Astrocyte (in vitro differentiated cells and primary cell): Measurements from ENCODE around the gene INKA1. TPM values are rescaled to one million over a fixed set of nuclear protein-coding genes. Genes with fewer than 3 reads are reported as not detected.
A peak's percentile ranks its signal among the peaks of the same experiment; 100 is the strongest.

ENCODE experiments used
- DNase-seq: peaks from one replicate; pipeline ENCODE4 v3.0.0-alpha.2; 2010; ENCODE audit warnings: low read depth
- FAIRE-seq: peaks from 2 replicates; lab custom pipeline; 2011; peaks lifted over from hg19 to GRCh38; lab: Jason Lieb, UNC
- H2AFZ ChIP-seq: 2 replicates; pipeline ENCODE4 v1.6.0; 2012; ENCODE audit warnings: low read depth, low read length, inconsistent platforms
- H3K27ac ChIP-seq: 2 replicates; pipeline ENCODE4 v1.5.1; 2011; ENCODE audit warnings: low read depth, low read length, inconsistent platforms
- H3K27me3 ChIP-seq: 2 replicates; pipeline ENCODE4 v1.6.0; 2011; ENCODE audit warnings: low read length, inconsistent platforms; ENCODE audit not compliant: insufficient read depth
- H3K36me3 ChIP-seq: 2 replicates; pipeline ENCODE4 v1.5.1; 2011; ENCODE audit warnings: low read length, inconsistent platforms; ENCODE audit not compliant: insufficient read depth
- H3K4me1 ChIP-seq: 2 replicates; pipeline ENCODE4 v1.5.1; 2011; ENCODE audit warnings: low read length, inconsistent platforms; ENCODE audit not compliant: insufficient read depth
- H3K4me2 ChIP-seq: 2 replicates; pipeline ENCODE4 v1.6.0; 2012; ENCODE audit warnings: low read length, inconsistent platforms
- H3K4me3 ChIP-seq: 2 replicates; pipeline ENCODE4 v1.5.1; 2011; ENCODE audit warnings: low read depth, mild to moderate bottlenecking, low read length, inconsistent platforms; ENCODE audit not compliant: insufficient read depth
- H3K79me2 ChIP-seq: 2 replicates; pipeline ENCODE4 v1.6.0; 2012; ENCODE audit warnings: mild to moderate bottlenecking, low read length, inconsistent platforms; ENCODE audit not compliant: insufficient read depth
- H3K9ac ChIP-seq: 2 replicates; pipeline ENCODE4 v1.6.0; 2012; ENCODE audit warnings: mild to moderate bottlenecking, low read length, inconsistent platforms
- H3K9me3 ChIP-seq: 2 replicates; pipeline ENCODE4 v1.5.1; 2012; ENCODE audit warnings: low read depth, mild to moderate bottlenecking, low read length, inconsistent platforms; ENCODE audit not compliant: insufficient read depth
- H4K20me1 ChIP-seq: 2 replicates; pipeline ENCODE4 v1.6.0; 2012; ENCODE audit warnings: low read length, inconsistent platforms; ENCODE audit not compliant: insufficient read depth
- H3K27ac Mint-ChIP-seq: one replicate; pipeline ENCODE4 v1.8.0; 2021; ENCODE audit warnings: mild to moderate bottlenecking, mixed read lengths; ENCODE audit not compliant: unreplicated experiment
- H3K27me3 Mint-ChIP-seq: one replicate; pipeline ENCODE4 v1.8.0; 2021; ENCODE audit warnings: low read depth, mixed read lengths; ENCODE audit not compliant: unreplicated experiment
- H3K36me3 Mint-ChIP-seq: one replicate; pipeline ENCODE4 v1.8.0; 2021; ENCODE audit warnings: low read depth, mixed read lengths; ENCODE audit not compliant: unreplicated experiment
- H3K4me1 Mint-ChIP-seq: one replicate; pipeline ENCODE4 v1.8.0; 2021; ENCODE audit warnings: low read depth, mixed read lengths; ENCODE audit not compliant: unreplicated experiment
- H3K4me3 Mint-ChIP-seq: one replicate; pipeline ENCODE4 v1.8.0; 2021; ENCODE audit warnings: mild to moderate bottlenecking, moderate library complexity, mixed read lengths; ENCODE audit not compliant: unreplicated experiment
- H3K9me3 Mint-ChIP-seq: one replicate; pipeline ENCODE4 v1.8.0; 2021; ENCODE audit warnings: mild to moderate bottlenecking, mixed read lengths; ENCODE audit not compliant: unreplicated experiment
- EZH2 ChIP-seq: IDR thresholded peaks from 2 replicates; pipeline ENCODE4 v1.6.1; 2012; ENCODE audit warnings: mild to moderate bottlenecking, low read length, inconsistent platforms; ENCODE audit not compliant: insufficient read depth
- total RNA-seq: library from RNA; stranded (reverse); gene quantifications from 2 replicates; pipeline ENCODE4 v1.2.1, GENCODE V29; 2021
- TF ChIP-seq, protein P1 (sequence below): IDR thresholded peaks from 2 replicates; pipeline ENCODE4 v1.5.1; 2011; ENCODE audit warnings: low read depth, mild to moderate bottlenecking, inconsistent platforms, low read length, moderate library complexity; ENCODE audit not compliant: insufficient read depth

The INKA1 gene
- total RNA-seq, 1 donor from 2014 or later: 2.7 TPM

DNA sequence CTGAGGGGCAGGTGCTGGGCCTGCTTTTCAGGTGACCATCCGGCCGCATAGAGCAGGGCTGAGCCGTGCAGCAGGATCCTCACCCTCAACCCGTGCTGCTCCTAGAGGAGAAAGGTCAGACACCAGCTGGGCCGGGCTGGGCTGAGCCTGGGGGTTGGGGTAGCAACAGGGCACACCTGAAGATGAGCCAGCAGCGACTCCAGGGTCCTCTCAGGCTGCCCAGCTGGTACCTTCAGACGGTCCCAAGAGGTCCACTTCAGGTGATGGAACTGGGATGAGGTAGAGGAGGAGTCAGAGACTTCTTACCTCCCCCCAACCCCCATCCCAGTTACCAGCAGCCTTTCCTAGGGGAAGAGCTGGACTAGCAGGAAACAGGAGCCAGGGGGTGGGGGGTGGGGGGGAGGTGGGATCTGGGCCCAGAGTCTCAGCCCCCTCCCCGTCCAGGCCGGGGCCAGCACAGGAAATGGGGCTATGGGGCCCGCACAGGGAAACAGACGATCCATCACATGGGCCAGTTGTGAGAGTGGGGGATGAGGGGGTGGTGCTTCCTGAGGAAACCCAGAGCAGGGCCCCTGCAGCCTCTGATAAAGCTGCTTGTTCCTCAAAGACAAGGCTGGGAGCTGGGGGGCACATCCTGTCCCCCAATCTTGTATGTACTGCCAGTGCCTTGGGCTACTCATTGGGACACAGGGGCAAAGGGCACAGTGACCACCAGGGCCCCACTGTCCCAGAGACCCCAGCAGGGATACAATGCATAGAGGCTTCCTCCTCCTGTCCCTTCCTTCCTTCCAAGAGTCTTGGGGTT, 3.0 kb downstream of the INKA1 start:
- Mint-ChIP-seq H3K27ac (no peak overlapping the region), H3K36me3 (peaks cover 5% of the 10 kb centered on the region), H3K4me1 (peaks cover 22% of the 10 kb centered on the region), H3K27me3 (peaks cover 23% of the 10 kb centered on the region), H3K4me3 (no peak overlapping the region), H3K9me3 (peaks cover 2% of the 10 kb centered on the region)
- Histone ChIP-seq H3K36me3 (no peaks in the 10 kb centered on the region), H3K9me3 (no peaks in the 10 kb centered on the region), H4K20me1 (peaks cover 3% of the 10 kb centered on the region), H2AFZ (no peak overlapping the region), H3K4me3 (no peak overlapping the region), H3K9ac (no peak overlapping the region), H3K27ac (no peak overlapping the region), H3K4me1 (peaks cover 21% of the 10 kb centered on the region), H3K27me3 (no peaks in the 10 kb centered on the region), H3K4me2 (peak overlapping the region; percentile 52), H3K79me2 (no peaks in the 10 kb centered on the region)
- FAIRE-seq (no peak), DNase-seq (no peak)
- TF ChIP-seq, protein P1, sequence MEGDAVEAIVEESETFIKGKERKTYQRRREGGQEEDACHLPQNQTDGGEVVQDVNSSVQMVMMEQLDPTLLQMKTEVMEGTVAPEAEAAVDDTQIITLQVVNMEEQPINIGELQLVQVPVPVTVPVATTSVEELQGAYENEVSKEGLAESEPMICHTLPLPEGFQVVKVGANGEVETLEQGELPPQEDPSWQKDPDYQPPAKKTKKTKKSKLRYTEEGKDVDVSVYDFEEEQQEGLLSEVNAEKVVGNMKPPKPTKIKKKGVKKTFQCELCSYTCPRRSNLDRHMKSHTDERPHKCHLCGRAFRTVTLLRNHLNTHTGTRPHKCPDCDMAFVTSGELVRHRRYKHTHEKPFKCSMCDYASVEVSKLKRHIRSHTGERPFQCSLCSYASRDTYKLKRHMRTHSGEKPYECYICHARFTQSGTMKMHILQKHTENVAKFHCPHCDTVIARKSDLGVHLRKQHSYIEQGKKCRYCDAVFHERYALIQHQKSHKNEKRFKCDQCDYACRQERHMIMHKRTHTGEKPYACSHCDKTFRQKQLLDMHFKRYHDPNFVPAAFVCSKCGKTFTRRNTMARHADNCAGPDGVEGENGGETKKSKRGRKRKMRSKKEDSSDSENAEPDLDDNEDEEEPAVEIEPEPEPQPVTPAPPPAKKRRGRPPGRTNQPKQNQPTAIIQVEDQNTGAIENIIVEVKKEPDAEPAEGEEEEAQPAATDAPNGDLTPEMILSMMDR: no peak
- no peak for TF ChIP-seq EZH2

DNA sequence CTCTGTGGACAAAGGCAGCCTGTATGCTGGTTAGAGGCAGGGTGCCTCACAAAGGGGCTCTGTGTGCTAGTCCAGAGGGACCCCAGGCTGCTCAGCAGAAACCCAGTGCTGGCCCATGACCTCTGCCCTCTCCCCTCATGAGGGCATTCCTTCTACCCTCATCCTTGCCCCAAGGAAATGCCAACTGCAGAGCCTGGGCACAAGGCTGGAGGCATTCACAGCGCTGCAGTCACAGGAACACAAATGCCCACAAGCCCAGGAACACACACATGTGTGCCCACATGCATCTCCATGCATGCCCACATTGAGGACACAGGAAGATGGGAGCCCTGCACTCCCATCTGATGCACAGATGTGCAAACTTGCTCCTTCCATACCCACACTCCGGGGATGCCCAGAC, 3.8 kb downstream of the INKA1 start:
- no peak for FAIRE-seq

More for the DNA sequence above, 3.8 kb downstream of the INKA1 start:
- Mint-ChIP-seq H3K4me3 (no peak overlapping the region), H3K27me3 (peaks cover 19% of the 10 kb centered on the region), H3K9me3 (no peaks in the 10 kb centered on the region), H3K36me3 (peaks cover 10% of the 10 kb centered on the region), H3K4me1 (peaks cover 22% of the 10 kb centered on the region), H3K27ac (no peak overlapping the region)
- peaks cover 3% of the 10 kb centered on the region for H4K20me1 ChIP-seq
- no peaks in the 10 kb centered on the region for H3K79me2 ChIP-seq
- H3K4me1 ChIP-seq: peaks cover 21% of the 10 kb centered on the region
- no peak overlapping the region for H2AFZ ChIP-seq
- DNase-seq: no peak
- H3K27ac ChIP-seq: no peak overlapping the region
- no peak overlapping the region for H3K4me2 ChIP-seq
- H3K4me3 ChIP-seq: no peak overlapping the region
- H3K27me3 ChIP-seq: no peaks in the 10 kb centered on the region
- H3K9me3 ChIP-seq: no peaks in the 10 kb centered on the region
- no peaks in the 10 kb centered on the region for H3K36me3 ChIP-seq
- TF ChIP-seq, protein P1: no peak
- no peak for TF ChIP-seq EZH2
- H3K9ac ChIP-seq: no peak overlapping the region
